Measurements from ENCODE around the gene SSBP1.
"Not testable (repeated sequence)": the region's sequence is repeated elsewhere in the genome, so short reads cannot be mapped to it uniquely, and the experiment has no call there.

DNA sequence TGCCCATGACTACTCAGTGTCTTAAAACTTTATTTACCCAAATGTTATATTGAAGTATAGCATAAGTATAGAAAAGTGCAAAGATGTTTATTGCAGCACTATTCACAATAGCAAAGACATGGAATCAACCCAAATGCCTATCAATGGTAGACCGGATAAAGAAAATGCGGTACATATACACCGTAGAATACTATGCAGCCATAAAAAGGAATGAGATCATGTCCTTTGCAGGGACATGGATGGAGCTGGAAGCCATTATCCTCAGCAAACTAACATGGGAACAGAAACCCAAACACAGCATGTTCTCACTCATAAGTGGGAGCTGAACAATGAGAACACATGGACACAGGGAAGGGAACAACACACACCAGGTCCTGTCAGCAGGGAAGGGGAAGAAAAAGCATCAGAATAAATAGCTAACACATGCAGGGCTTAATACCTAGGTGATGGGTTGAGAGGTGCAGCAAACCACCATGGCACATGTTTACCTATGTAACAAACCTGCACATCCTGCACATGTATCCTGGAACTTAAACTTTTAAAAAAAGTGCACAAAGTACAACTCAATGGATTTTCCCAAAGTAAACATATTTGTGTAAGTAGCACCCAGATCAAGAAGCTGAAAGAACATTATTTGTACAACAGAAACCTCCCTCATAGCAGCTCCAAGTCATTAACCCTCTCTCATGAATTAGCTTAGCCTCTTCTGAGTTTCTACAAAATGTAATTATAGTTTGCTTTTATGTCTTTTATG lies 48.9 kb upstream of the SSBP1 start:
- not testable (repeated sequence) for TF ChIP-seq JUND (IDR thresholded peaks at IDR 0.05); YY1 (IDR thresholded peaks at IDR 0.05); ATF3 (IDR thresholded peaks at IDR 0.05); GABPA (IDR thresholded peaks at IDR 0.05 in 1 of 2, conservative IDR thresholded peaks at IDR 0.05 in 1 of 2); RAD21 (IDR thresholded peaks at IDR 0.05); TAF1 (conservative IDR thresholded peaks at IDR 0.05); SP1 (IDR thresholded peaks at IDR 0.05); ZBTB33 (IDR thresholded peaks at IDR 0.05); HNF4A (conservative IDR thresholded peaks at IDR 0.05); HNF4G (IDR thresholded peaks at IDR 0.05)
- TF ChIP-seq, protein P1, sequence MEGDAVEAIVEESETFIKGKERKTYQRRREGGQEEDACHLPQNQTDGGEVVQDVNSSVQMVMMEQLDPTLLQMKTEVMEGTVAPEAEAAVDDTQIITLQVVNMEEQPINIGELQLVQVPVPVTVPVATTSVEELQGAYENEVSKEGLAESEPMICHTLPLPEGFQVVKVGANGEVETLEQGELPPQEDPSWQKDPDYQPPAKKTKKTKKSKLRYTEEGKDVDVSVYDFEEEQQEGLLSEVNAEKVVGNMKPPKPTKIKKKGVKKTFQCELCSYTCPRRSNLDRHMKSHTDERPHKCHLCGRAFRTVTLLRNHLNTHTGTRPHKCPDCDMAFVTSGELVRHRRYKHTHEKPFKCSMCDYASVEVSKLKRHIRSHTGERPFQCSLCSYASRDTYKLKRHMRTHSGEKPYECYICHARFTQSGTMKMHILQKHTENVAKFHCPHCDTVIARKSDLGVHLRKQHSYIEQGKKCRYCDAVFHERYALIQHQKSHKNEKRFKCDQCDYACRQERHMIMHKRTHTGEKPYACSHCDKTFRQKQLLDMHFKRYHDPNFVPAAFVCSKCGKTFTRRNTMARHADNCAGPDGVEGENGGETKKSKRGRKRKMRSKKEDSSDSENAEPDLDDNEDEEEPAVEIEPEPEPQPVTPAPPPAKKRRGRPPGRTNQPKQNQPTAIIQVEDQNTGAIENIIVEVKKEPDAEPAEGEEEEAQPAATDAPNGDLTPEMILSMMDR (IDR thresholded peaks at IDR 0.05; ENCODE audit: low read depth, low read length, missing input control): not testable (repeated sequence)

All from liver (tissue), 3 donors.